Right cardiac atrium (tissue), 5 donors: ENCODE results near the gene PBX1. TPM values are rescaled to one million over a fixed set of nuclear protein-coding genes. Genes with fewer than 3 reads are reported as not detected.

ENCODE experiments used
- ATAC-seq, 2 donors: fragments of 200-7000 bp; cut with Tn5 transposase; one replicate each; pipeline versions ENCODE4 v1.8.0 to v1.9.1; 2020; ENCODE audit warnings: moderate library complexity in 2 of 2, mild to moderate bottlenecking in 1 of 2
- DNase-seq, 3 donors: peaks; one replicate each; pipeline ENCODE4 v3.0.0-alpha.2; 2020
- H3K27ac ChIP-seq: one replicate; pipeline ENCODE4 v1.5.1; 2013; ENCODE audit warnings: mild to moderate bottlenecking, low read length, control low read depth, moderate library complexity
- H3K27me3 ChIP-seq: one replicate; pipeline ENCODE4 v1.6.1; 2013; ENCODE audit not compliant: control insufficient read depth, insufficient read depth
- H3K4me1 ChIP-seq: one replicate; pipeline ENCODE4 v1.6.1; 2013; ENCODE audit warnings: low read length; ENCODE audit not compliant: control insufficient read depth, insufficient read depth
- H3K4me3 ChIP-seq: one replicate; pipeline ENCODE4 v1.5.1; 2013; ENCODE audit warnings: low read length, control low read depth
- H3K9me3 ChIP-seq: one replicate; pipeline ENCODE4 v1.6.1; 2013; ENCODE audit warnings: low read length; ENCODE audit not compliant: control insufficient read depth
- WGBS: extraction: QIAGEN DNeasy Blood & Tissue Kit; methylation state at CpG from one replicate; pipeline ENCODE4 v1.1.7; 2013; 5-methylcytosine and 5-hydroxymethylcytosine counted together
- intact Hi-C, 4 donors: fragments of 100-400 bp; cut with DNase I; formaldehyde crosslinking; loops; one replicate each; pipeline versions ENCODE4 v1.11.0 to v1.14.0; 2022 to 2023
- polyA plus RNA-seq: library from polyadenylated mRNA; stranded (reverse); fragments of 200-250 nt; gene quantifications from one replicate; pipeline ENCODE4 v1.2.3, GENCODE V29; 2013
- total RNA-seq, 4 donors: library from RNA; stranded (reverse); fragmentation: NEBNext Ultra II Directional; extraction: Animal tissue kit (Norgen Biotek cat#: 25700); gene quantifications; one replicate each; pipeline ENCODE4 v1.2.1, GENCODE V29; 2021
- donor health status: healthy with polysubstance abuse.
- donor health status: DM: no; HTN: yes; CAD: no.
- donor health status: DM: no; HTN: no; CAD: no.
- donor health status: DM: no; HTN: yes; CAD: no; lungs with severe emphysema.
- donor health status: DM: yes; HTN: yes; CAD: no.

Gene PBX1
- total and polyA plus RNA-seq, 5 donors = 19.8 to 81.6 (median 76.8) TPM

DNA sequence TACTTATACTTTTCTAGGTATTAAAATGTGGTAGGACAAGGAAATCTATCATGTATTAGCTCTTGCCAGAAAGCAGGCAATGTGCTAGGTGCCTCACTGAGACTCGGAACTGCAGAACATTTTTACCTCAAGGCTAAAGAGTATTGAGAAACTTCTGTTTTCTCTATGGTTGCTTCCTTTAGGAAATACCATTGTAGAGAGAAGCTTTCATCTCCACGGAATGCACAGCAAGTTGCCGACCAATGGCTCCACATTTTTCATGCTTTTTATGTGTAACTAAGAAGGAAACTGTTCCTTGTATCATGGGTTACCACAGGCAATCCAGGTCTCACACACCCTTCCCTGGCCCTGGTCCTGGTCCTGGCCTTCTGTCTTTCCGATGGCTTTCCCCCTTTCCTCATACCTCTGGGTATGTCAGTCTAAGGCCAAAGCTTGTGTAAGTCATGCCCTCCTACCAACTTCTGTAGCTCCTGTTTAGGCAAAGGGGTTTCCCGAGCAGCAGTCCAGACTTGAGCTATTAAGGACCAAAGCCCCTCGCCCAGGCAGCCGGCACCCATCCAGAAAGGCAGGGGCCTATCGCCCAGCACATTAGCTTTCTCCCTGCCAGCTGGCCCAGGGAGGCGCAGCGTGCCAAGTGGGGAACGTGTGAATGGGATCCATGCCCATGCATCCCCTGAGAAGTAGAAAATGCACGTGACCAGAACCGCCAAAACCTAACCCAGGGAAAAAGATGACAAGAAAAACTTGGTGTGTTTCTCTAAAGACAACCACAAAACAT is 225.0 kb downstream of the PBX1 start:
- Histone ChIP-seq H3K9me3 (no peaks in the 10 kb centered on the region), H3K4me1 (peaks cover 32% of the 10 kb centered on the region), H3K4me3 (no peak overlapping the region), H3K27ac (peak overlapping the region; percentile 9), H3K27me3 (no peaks in the 10 kb centered on the region)
- DNase-seq (peak; percentile 48 to 80 (median 73)), ATAC-seq (no peak)
- 63% methylated on average over 13 of the region's 13 CpGs for WGBS
- intact Hi-C loops = loop anchor here in 2 of 4 donors (10.0 kb wide), 4 partner anchors 69 to 349 kb away; no protein-coding TSS in a partner anchor

DNA sequence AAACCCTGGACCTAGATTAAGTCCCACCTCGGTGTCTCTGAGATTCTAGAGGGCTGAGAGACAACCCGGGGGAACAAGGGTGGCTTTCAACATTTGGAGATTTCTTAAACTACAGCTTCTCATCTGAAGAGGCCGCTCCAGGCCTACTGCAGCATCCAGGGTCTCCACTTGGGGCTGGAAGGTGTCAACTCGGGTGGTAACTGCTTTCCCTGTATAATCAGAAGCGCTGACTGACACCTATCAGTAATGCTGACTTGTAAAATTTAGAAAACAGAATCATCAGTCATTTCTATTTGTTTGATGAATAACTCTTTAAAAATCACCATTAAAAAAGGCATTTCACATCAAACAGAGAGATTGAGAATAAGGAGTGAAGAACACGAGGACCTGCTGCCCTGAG is 226.0 kb downstream of the PBX1 start:
- ATAC-seq (no peak), DNase-seq (no peak)
- 89% methylated on average over 6 of the region's 6 CpGs for WGBS
- peaks cover 29% of the 10 kb centered on the region for H3K4me1 ChIP-seq
- no peaks in the 10 kb centered on the region for H3K9me3 ChIP-seq
- intact Hi-C loops = loop anchor here in 3 of 4 donors (5.0 to 10.0 kb wide), 6 partner anchors 70 to 350 kb away; no protein-coding TSS in a partner anchor
- H3K4me3 ChIP-seq = no peak overlapping the region
- no peak overlapping the region for H3K27ac ChIP-seq
- no peaks in the 10 kb centered on the region for H3K27me3 ChIP-seq

- Histone ChIP-seq H3K9me3 (no peaks in the 10 kb centered on the region), H3K27ac (peak overlapping the region; percentile 77), H3K27me3 (no peaks in the 10 kb centered on the region), H3K4me1 (peaks cover 26% of the 10 kb centered on the region), H3K4me3 (no peak overlapping the region)
- intact Hi-C loops = loop anchor here in 3 of 4 donors (2.0 to 10.0 kb wide), 7 partner anchors 71 to 351 kb away; no protein-coding TSS in a partner anchor
- WGBS = 30% methylated on average over 6 of the region's 6 CpGs
- DNase-seq = peak in 1 of 3 donors; percentile 38
- ATAC-seq = peak; percentile 44 to 68
These were observed 227.0 kb downstream of the PBX1 start for GRCh38 chr1:164785841-164786534.

DNA sequence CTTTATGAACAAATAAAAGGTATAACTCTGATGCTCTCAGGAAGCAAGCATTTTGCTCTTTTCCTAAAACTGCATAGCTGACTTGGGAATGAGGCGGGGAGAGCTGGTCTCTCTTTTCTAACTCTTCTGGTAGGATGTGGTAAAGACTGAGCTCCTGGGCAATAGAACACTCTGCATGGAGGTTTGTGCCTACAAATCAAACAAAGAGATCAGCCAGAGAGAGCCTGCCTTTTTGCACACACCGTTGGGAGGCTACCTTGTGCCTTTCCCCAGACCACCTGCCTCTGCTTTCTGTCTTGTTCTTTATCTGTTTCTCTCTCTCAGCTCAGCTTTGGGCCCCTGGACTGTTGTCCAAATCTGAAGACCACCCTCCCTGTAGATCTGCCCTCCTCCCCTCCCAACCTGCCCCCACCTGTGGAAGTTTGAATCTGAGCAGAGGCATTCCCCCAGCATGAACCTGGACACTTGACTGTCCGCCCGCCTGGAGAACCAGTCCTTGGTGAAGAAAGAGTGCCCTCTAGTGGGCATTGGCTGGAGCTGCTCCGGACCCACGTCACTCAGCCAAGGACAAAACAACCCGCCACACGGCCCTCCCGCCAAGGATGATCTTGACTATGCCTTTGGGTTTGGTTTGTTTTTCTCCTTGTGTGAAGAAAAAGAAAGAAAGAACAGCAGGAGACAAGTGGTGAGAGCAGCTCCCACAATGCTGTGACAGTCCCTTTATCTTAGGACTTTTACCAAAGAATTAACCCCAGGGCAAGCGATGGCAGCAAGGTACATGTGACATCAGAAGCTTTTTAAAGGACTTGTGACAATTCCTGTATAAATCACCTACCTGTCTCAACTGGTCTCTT is 228.2 kb downstream of the PBX1 start:
- peak; percentile 83 to 92 (median 90) for DNase-seq
- intact Hi-C loops = loop anchor here in 3 of 4 donors (2.0 to 10.0 kb wide), 7 partner anchors 72 to 352 kb away; no protein-coding TSS in a partner anchor
- Histone ChIP-seq H3K27ac (peak overlapping the region; percentile 2), H3K4me1 (peaks cover 18% of the 10 kb centered on the region), H3K27me3 (no peaks in the 10 kb centered on the region), H3K4me3 (no peak overlapping the region), H3K9me3 (no peaks in the 10 kb centered on the region)
- WGBS = 22% methylated on average over 10 of the region's 10 CpGs
- peak; percentile 84 to 91 for ATAC-seq

DNA sequence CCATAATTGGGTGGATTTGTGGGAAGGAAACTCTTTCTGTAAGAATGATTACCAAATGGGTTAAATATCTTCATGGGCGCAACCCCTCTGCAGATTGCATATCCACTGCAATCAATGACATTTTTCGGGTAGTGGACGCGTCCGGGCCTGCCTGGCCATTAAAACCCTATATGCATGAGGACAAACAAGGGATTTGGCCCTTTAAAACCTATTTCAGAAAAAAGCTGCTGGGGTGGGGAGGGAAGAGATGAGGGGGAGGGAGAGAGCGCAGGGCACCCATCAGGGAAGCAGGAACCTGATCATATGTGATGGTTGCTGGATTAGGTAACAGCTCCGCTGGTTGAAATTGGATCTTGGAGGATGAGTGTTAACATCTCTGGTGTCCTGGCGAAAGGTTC is 228.8 kb downstream of the PBX1 start:
- ATAC-seq = no peak
- intact Hi-C loops = loop anchor here in 3 of 4 donors (2.0 to 10.0 kb wide), 7 partner anchors 73 to 353 kb away; no protein-coding TSS in a partner anchor
- no peak for DNase-seq
- no peaks in the 10 kb centered on the region for H3K27me3 ChIP-seq
- H3K9me3 ChIP-seq = no peaks in the 10 kb centered on the region
- no peak overlapping the region for H3K27ac ChIP-seq
- WGBS = 66% methylated on average over 8 of the region's 8 CpGs
- H3K4me3 ChIP-seq = no peak overlapping the region
- peaks cover 18% of the 10 kb centered on the region for H3K4me1 ChIP-seq

DNA sequence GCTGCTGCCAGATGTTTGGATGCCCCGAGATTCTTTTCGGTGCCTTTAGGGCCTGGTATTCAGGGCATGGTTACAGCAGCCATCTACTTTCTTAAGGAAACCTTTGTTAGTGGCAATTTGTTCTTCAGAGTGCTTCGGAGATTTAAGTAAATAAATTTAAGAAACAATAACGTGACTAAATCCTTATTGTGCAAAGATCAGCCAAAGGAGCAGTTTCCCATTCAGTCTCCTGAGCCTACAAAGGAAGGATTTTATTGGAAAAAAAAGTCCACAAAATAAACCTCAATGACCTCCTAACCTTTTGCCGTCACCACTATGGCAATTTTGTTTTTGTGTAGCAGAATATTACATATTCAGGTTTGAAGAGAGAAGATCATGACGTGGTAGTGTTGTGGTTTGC is 231.1 kb downstream of the PBX1 start:
- Histone ChIP-seq H3K4me1 (peaks cover 18% of the 10 kb centered on the region), H3K4me3 (no peak overlapping the region), H3K27ac (no peak overlapping the region), H3K27me3 (no peaks in the 10 kb centered on the region), H3K9me3 (no peaks in the 10 kb centered on the region)
- ATAC-seq (no peak), DNase-seq (no peak)
- intact Hi-C loops = no loop called here
- WGBS = 76% methylated on average over 6 of the region's 6 CpGs

DNA sequence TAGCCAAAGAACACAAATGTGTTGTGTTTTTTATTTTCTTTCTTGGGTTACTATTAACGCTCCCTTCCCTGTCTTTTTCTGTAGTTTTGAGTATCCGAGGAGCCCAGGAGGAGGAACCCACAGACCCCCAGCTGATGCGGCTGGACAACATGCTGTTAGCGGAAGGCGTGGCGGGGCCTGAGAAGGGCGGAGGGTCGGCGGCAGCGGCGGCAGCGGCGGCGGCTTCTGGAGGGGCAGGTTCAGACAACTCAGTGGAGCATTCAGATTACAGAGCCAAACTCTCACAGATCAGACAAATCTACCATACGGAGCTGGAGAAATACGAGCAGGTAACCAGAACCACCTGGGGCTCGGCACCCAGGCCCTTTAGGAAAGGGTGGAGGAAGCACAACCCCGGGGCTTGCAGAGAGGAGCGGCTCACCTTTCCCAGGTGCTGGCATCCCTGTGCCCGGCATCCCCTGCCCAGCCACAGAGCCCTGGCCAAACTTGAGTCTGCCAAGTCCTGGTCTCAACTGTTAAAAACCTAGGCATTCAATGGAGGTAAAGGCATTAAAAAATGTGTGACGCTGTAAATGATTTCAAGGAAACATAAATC is 233.5 kb downstream of the PBX1 start:
- DNase-seq (peak in 1 of 3 donors; percentile 44), ATAC-seq (no peak)
- Histone ChIP-seq H3K4me3 (no peak overlapping the region), H3K27ac (no peak overlapping the region), H3K4me1 (peaks cover 7% of the 10 kb centered on the region), H3K9me3 (no peaks in the 10 kb centered on the region), H3K27me3 (no peaks in the 10 kb centered on the region)
- intact Hi-C loops = no loop called here
- 95% methylated on average over 21 of the region's 21 CpGs for WGBS

- Histone ChIP-seq H3K4me3 (no peak overlapping the region), H3K4me1 (peaks cover 7% of the 10 kb centered on the region), H3K27me3 (no peaks in the 10 kb centered on the region), H3K9me3 (no peaks in the 10 kb centered on the region), H3K27ac (no peak overlapping the region)
- intact Hi-C loops = no loop called here
- no peak for DNase-seq
- WGBS = 78% methylated on average over 2 of the region's 2 CpGs
- peak; percentile 89 to 90 for ATAC-seq
These were observed 235.4 kb downstream of the PBX1 start for GRCh38 chr1:164794356-164794755.

DNA sequence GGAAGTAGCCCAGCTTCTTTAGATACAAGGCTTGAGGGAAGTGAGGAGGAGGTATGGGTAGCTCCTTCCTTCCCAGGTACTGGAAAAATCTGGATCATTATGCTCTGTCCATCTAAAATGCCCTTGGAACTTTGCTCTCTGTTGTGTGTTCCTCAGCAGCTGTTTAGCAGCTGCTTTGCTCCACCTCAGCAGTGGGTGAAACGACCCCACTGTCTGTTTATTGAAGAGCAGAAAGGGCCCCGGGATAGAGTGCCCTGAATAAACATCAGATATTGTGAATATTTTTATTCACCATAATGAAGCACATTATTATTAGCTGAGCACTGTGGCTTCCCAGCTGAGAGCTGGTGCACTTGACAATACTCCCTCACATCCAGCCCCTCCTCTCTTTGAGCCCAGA is 237.9 kb downstream of the PBX1 start:
- H3K4me1 ChIP-seq = peaks cover 6% of the 10 kb centered on the region
- intact Hi-C loops = no loop called here
- no peak overlapping the region for H3K27ac ChIP-seq
- 67% methylated on average over 2 of the region's 2 CpGs for WGBS
- H3K4me3 ChIP-seq = no peak overlapping the region
- no peak for ATAC-seq
- no peaks in the 10 kb centered on the region for H3K27me3 ChIP-seq
- no peaks in the 10 kb centered on the region for H3K9me3 ChIP-seq
- DNase-seq = no peak

DNA sequence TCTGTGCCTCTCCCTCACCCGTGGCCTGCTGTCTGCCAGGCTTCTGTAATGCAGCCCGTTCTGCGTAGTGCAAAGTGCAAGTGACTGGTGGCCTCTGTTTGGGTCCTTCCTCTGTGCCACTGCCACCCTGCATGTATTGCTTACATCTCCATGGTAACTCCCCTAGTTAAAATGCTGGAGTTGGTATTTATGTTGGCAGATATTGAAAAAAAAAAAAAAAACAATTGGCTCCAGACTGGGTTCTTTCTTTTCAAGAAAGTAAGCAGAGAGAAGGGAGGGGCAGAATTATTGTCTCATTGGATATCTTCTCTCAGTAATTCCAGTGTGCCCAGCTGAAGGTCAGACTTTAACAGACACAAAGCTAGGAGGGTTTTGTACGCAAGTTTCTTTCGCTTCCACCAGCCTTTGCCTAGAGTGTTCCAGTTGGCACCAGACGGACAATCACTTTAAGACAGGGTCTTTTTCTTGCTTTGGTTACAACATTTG is 242.3 kb downstream of the PBX1 start:
- Histone ChIP-seq H3K4me1 (peaks cover 5% of the 10 kb centered on the region), H3K27ac (peak overlapping the region; percentile 2), H3K9me3 (no peaks in the 10 kb centered on the region), H3K27me3 (no peaks in the 10 kb centered on the region), H3K4me3 (no peak overlapping the region)
- ATAC-seq (peak; percentile 52 to 65), DNase-seq (peak in 1 of 3 donors; percentile 51)
- intact Hi-C loops = loop anchor here in 1 of 4 donors (10.0 kb wide), 1 partner anchor 114 kb away; no protein-coding TSS in a partner anchor
- 75% methylated on average over 6 of the region's 6 CpGs for WGBS
